ENCODE data around the gene APBB2.

The APBB2 gene

GRCh38 chr4:40976343-40976742, 238.0 kb downstream of the APBB2 start:
- DNase-seq (ENCODE audit: low spot score) = peak; percentile 62

DNA sequence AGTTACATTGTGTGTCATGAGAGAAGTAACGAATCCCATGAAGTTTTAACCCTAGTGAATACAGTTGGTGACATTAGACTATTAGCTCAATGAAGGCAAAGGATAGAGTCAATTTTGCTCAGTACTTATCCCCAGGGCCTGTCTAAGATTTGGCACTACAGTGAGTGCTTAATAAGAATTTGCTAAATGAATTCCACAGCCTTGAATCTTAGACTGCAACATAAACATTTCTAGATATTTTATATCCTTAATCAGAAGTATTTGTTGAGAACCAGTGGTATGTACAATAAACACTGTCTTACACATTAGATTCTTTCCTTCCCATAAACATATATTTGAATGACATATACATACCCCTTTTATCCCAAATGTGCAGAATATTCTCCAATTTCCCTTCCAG, 241.6 kb downstream of the APBB2 start:
- no peak for DNase-seq (ENCODE audit: low spot score)

DNA sequence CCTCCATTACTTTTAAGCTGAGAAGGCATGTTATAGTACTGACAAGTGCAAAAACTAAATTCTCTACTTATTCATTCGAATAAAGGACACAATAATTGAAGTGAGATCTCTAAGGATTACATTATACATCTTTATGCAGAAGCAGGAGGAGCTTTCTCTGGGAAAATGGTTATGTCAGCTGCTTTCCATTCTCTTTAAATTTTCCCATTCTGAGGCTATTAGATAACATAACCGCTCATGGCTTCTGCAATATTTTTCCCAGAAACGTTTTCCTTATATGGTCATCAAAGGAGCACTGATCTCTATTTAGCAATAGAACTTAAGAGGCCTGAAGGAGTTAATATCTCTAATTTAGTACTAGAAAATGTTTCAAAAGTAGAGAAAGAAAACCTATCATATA, 243.0 kb downstream of the APBB2 start:
- DNase-seq (ENCODE audit: low spot score) = no peak

GRCh38 chr4:40969501-40969900, 244.8 kb downstream of the APBB2 start:
- DNase-seq (ENCODE audit: low spot score) = no peak

DNA sequence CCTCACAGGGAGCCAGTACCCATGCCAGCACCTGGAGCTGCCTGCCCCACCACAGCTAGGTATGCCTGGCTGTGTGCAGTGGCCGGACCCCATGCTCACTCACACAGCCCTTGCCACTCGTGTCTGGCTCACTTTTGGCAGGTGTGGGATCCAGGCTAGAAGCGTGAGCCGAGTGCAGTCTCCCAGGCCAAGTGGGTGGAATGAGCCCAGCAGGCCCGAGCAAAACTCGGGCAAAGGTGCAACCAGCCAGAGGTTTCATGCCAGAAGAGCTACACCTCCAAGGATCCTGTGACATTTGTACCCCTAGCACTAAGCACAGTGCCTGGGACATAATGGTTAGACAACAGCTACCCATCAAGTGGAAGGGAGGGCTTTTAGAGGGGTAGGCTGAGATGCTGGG, 246.8 kb downstream of the APBB2 start:
- DNase-seq (ENCODE audit: low spot score) = no peak

GRCh38 chr4:40966091-40966490, 248.3 kb downstream of the APBB2 start:
- no peak for DNase-seq (ENCODE audit: low spot score)

DNA sequence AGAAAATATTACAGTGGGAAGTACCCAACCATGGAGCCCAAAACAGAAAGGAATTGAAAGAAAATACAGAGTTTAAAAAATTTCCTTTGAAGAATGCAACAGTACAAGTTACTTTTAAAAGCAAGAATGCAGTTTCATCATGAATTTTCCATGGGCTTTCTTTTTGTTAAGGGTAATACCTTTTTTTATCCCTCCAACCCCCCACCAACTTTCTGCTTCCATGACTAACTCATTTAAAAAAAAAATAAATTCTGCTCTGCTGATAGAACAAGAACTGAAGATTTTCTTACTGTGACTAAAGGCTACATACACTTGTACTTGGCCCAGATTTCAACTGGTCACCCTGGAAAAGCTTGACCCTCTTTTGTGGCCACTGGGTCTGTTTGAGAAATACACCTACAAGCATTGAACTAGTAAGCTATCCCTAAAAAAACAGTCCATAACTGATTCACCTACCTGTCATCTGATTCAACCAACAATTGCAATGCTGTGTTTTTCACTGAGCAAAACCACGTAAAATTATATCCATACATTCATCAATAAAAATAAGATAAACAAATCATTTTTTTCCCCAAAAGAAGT, 250.4 kb downstream of the APBB2 start:
- DNase-seq (ENCODE audit: low spot score) = no peak

DNA sequence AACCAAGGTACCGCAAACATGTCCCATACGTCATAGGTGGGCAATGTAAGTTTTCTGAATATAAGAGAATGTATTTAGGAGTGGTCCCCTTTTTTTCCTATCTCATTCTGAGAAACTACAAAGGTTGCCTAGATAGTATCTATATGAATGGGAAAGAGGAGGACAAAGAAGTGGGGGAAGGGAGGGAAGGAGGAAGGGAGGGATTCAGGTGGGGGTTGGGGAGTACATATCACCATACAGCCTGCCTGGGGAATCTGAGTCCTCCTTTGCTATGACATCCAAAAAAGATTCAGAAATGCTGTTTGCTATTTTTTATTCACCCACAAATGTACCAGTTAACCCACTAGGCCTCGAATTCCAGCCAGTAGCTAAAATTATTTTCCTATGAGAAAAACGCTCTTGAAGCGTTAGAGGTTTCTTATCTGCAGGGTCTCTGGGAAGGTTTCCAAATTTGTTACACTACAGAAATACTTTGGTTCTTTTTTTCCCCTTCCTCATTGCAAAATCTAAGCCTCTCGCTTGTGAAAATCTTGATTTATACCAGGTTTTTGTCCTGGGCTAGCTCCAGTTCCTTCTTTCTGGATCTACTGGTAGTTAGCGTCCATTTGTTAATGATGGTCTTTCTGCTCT, 251.7 kb downstream of the APBB2 start:
- DNase-seq (ENCODE audit: low spot score) = no peak

- no peak for DNase-seq (ENCODE audit: low spot score)
Measured at GRCh38 chr4:40960941-40961340, 253.4 kb downstream of the APBB2 start.

DNA sequence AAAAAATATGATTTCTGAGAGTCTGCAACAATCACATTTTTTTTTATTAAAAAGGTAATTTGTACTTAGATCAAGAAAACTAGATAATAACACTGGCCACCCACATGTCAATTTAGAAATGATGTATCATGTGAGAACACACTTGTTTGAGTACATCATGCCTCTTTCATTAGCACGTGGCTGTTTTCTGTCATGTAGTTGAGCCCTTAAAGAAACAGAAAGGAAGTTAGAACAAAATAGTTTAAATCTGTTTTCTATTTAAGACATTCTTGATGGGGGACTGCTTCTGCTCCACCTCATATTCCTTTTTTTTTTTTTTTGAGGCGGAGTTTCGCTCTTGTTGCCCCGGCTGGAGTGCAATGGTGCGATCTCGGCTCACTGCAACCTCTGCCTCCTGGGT, 257.1 kb downstream of the APBB2 start:
- no peak for DNase-seq (ENCODE audit: low spot score)

GRCh38 chr4:40956721-40957255, 257.6 kb downstream of the APBB2 start:
- peak; percentile 30 for DNase-seq (ENCODE audit: low spot score)

DNA sequence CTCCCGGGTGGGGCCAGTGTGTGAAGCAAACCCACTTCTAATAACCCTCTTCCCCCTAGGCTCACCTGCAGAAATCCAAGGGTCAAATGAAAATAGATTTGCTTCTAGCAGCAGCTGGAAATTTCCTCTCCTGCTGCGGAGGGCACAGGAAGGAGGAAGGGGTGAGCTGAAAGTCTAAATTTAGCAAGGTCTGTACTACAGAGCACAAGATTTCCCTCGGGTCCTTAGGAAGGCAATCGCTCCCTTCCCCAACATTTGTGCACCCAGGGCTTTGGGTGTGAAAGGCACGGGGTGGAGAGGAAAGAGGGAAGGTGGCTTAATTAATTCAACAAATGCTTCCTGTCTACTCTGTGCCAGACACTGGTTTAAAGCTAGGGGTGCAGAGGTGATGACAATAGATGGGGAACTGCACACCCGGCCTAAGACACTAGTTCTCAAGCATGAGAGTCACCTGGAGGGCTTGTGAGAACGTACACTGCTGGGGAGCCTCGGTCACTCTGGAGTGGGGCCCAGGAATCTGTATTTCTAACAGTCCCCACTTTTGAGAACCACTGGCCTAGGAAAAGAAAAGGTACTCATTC, 260.2 kb downstream of the APBB2 start:
- DNase-seq (ENCODE audit: low spot score) = no peak

DNA sequence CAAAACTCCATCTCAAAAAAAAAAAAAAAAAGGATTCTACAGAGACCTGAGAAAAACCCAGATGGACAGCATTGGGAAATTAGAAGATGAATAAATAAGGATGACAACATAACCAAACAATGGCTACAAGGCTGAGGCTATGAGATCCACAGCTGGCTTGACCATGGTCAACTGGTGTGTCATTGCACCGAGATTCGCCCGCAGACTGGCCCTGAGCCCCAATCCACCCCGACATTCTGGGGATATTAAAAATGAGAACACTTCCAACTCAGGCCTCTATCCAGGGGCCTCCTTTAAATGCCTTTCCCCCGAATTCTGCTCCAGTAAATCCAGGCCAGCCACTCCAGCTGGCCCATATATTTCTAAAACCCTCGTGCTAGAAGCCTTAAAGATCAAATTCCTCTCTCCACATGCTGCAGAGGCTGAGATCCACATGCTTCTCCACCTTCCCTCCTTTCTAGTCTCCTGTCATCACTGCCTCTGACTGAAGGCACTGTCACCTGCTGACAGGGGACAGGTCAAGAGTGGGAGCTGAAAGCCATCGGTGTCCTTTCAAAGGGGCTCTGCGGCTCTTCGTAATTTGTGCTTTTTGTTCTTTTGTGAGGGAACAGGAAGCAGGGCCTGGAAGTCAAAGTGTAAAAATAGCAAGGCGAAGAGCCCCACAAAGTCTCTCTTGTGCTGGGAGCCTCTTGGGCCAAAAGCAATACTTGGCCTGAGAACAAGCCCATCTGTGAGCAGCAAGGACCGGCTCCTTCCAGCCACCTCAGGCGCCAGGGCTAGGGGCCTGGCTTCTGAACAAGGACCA, 260.9 kb downstream of the APBB2 start:
- peak; percentile 70 for DNase-seq (ENCODE audit: low spot score)

DNA sequence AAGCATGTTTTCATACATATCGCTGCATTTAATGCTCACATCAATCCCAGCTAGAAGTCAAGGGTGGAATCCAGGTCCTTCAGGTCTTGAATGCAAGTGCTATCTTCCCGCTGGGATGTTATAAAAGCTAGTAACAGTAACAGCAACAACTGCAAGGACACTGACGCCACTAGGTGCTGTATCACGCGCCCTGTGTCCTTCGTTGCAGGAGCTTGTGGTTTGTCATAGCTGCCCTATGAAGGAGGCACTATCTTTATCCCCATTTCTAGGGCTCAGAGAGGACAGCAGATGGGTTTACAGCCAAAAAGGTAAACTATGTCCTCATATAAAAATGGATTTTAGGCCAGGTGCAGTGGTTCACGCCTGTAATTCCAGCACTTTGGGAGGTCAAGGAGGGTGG, 261.7 kb downstream of the APBB2 start:
- no peak for DNase-seq (ENCODE audit: low spot score)

GRCh38 chr4:40952217-40952616, 262.1 kb downstream of the APBB2 start:
- no peak for DNase-seq (ENCODE audit: low spot score)

GRCh38 chr4:40951026-40951425, 263.3 kb downstream of the APBB2 start:
- DNase-seq (ENCODE audit: low spot score) = no peak

GRCh38 chr4:40949358-40950100, 264.8 kb downstream of the APBB2 start:
- no peak for DNase-seq (ENCODE audit: low spot score)

- no peak for DNase-seq (ENCODE audit: low spot score)
Measured at GRCh38 chr4:40948014-40948413, 266.3 kb downstream of the APBB2 start.

DNA sequence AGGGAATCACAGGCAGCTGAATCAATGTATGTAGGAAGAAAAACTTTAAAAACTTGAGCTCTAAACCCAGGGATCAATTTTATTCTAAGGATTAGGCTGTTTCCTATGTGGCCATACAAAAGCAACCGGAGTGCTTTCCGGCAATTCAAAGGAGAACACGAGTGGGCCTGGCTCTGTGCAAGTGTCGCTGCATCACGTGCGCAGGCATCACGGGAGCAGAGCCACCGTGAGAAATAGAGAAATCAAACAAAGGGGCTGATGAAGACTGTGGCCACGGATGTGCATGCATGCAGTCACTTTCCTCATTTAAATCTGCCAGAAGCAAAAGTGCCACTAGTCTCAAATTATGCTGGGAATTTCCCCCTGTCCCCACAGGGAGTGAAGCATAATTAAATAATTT, 267.7 kb downstream of the APBB2 start:
- DNase-seq (ENCODE audit: low spot score) = no peak

DNA sequence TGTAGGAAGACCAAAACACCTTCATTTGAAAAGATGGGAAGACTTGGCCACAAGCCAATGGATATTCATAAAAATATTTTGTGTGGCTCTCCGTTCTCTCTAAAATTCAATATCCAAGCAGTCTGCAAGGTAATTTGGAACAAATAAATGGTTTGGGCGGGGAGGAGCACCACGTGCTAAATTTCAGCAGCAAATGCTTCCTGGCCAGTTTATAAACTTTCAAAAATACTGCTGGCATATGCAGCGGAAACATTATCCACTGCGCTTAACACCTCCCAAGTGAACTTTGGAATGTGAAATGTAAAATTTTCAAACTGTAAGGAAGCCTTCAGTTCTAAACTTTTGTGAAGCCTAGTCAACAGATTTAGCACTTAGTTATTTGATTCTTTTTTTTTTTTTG, 273.6 kb downstream of the APBB2 start:
- no peak for DNase-seq (ENCODE audit: low spot score)

DNA sequence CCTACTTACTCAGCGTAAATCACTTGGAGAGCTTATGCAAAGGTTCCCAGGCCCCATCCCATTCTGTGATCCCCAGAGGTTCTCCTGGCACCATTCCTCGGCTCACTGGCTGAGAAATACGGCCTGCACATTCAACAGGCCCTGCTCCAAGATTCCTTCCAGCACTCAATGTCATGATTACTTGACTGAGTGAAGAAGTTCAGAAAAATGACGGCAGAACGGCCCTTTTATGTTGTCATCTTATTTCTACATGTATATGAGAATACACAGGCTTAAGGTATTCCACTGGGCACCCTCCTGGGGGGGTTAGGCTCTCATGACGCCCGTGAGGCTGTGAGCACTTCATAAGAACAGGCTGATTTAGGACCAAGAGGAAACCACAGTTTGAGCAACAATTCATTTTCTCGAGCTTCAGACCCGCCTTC, 274.0 kb downstream of the APBB2 start:
- no peak for DNase-seq (ENCODE audit: low spot score)

GRCh38 chr4:40939856-40940255, 274.5 kb downstream of the APBB2 start:
- no peak for DNase-seq (ENCODE audit: low spot score)
